HG03039 (cell line): ENCODE data around the gene BMERB1.
"Not testable (repeated sequence)": the region's sequence is repeated elsewhere in the genome, so short reads cannot be mapped to it uniquely, and the experiment has no call there.

Source experiments
- ATAC-seq: cut with Tn5 transposase; IDR thresholded peaks from one replicate; pipeline ENCODE4 v1.9.1; 2021; ENCODE audit warnings: mild to moderate bottlenecking, moderate library complexity; ENCODE audit not compliant: unreplicated experiment

Gene BMERB1

DNA sequence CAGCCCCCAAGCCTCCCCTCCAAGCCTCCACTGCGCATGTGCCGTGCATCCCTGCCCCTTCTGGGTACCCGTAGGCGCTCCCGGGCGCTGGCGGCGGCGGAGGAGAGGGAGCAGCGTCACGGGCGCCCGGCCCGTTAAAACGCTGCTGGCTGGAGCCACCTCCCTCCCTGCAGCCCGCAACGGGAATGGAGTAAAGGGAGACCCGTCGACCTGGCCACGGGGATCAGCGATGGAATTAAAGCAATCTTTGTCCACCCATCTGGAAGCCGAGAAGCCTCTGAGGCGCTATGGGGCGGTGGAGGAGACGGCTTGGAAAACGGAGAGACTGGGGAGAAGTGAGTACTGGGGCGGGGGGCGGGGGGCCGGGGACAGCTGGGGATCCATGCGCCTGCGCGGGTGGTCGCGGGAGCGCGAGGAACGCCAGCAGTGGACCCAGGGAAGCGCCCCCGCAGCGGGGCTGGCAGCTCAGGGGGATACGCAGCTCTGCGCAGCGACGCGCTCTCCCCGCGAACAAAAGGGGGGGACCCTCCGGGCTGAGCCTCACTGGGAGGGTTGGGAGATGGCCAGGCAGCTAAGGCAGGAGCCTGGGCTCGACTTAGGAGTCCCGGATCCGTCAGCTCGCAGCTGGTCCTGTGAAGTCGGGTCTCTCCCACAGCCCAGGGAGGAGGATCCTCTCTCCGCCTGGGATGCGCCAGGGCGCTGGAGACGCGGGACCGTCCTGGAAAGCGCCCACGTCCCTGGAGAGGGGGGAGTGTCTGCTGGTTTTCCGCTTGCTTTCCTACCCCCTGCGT, at the start of gene BMERB1:
BMERB1 (plus strand) TSS at position 164 of the 791 bp plus-strand sequence; CDS start at position 230, 66 bp downstream.
- ATAC-seq = no peak

DNA sequence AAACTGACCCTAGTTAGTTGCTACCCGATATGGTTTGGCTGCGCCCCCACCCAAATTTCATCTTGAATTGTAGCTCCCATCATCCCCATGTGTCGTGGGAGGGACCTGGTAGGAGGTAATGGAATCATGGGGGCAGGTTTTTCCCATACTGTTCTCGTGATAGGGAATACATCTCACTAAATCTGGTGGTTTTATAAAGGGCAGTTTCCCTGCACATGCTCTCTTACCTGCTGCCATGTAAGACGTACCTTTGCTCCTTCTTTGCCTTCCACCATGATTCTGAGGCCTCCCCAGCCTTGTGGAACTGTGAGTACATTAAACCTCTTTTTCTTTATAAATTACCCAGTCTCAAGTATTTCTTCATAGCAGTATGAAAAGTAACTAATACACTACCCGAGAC, 46.3 kb upstream of the BMERB1 start:
- not testable (repeated sequence) for ATAC-seq

DNA sequence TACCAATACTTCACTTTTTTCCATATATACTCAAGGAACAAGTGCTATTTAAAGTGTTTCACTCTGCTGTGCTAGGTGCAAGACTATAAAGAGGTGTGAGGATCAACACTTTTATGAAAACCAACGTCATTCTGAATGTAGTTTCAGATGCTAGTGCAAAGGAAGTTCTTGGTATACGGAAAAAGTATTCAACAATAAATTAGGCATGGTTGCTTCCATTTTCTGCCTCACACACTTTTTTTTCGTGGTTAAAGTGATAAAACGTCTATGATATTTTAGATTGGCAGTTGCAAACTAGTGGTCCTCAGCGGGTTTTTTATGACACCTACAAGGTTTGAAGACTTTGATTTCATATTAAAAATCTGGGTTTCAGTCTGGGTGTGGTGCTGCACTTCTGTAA, 44.5 kb upstream of the BMERB1 start:
- ATAC-seq = not testable (repeated sequence)

DNA sequence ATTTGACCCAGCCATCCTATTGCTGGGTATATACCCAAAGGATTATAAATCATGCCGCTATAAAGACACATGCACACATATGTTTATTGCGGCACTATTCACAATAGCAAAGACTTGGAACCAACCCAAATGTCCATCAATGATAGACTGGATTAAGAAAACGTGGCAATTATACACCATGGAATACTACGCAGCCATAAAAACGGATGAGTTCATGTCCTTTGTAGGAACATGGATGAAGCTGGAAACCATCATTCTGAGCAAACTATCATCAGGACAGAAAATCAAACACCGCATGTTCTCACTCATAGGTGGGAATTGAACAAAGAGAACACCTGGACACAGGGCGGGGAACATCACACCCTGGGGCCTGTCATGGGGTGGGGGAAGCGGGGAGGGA, 41.4 kb upstream of the BMERB1 start:
- not testable (repeated sequence) for ATAC-seq

DNA sequence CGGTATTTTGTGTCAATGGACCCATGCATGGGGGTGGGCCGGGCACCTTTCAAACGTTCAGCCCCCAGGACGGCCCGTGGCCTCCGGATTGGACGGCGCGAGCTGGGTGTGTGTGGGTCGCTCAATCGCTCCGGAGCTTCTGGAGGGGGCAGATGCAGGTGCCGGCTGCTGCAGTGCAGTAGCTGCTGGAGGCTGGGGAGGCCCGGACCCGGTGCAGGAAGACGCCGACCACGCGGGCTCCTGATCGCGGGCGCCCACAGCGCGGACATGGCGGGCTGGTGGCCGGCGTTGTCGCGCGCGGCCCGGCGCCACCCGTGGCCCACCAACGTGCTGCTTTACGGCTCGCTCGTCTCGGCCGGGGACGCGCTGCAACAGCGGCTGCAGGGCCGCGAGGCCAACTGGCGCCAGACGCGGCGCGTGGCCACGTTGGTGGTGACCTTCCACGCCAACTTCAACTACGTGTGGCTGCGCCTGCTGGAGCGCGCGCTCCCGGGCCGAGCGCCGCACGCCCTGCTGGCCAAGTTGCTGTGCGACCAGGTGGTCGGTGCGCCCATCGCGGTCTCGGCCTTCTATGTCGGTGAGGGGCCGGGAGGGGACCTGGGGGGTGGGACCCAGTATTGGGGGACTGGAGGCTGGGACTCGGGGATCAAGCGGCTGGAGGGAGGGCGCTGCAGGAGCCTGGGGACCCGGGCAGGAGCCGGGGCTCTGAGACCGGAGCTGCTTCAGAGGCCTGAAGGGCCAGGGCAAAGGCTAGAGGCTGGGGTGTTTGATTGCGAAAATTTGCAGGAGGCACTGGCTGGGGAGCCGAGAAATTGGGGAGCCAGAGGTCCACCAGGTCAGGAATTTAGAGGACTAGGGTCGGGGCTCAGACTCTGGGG, 38.5 kb upstream of the BMERB1 start, which contains the start of gene MPV17L:
MPV17L (plus strand) TSS at position 124 of the 878 bp plus-strand sequence; CDS start at position 268, 144 bp downstream.
- ATAC-seq = not testable (repeated sequence)

DNA sequence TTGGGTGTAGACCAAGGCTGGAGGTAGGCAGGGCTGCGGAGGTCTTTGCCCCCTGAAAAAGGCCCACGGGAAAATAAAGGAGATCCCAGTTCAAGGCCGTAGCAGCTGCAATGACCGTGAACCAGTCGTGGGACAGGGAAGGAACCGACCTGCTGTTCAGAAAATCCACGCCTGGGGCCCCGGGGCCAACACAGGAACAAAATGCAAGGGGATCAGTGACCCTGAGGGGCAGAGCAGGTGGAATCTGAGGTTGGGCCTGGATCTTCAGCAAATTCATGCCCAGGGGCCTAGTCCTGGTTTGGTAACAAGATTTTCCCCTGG, 37.9 kb upstream of the BMERB1 start:
- ATAC-seq = not testable (repeated sequence)

DNA sequence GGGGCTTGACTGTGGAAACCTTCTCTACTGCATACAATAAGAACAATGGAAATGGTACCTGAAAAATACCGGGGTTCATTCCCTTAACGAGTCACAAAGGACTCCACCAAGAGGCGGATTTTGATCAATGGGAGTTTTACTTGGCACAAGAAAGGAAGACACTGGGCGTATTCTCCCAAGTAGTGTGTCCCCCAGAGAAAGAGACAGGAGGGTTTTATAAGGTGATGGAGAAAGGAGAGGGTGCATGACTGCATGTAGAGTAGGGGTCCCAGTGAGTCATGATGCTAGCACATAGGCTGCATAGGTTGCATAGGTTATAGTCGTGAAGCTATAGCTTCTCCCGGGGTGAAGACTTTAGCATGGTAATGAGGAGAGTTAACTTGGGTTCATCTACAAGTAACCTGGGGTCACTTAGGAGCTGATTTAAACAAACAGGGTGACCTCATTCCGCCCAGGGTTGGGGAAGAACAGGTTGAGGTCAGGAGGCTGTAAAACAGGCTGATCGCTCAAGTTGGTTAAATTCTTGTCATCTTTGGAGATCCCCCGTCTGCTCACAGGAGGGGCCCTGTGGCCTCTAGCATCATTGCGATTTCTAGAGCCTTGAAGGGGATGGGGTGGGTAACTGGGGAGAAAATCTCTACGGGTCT, 37.3 kb upstream of the BMERB1 start:
- no peak for ATAC-seq

DNA sequence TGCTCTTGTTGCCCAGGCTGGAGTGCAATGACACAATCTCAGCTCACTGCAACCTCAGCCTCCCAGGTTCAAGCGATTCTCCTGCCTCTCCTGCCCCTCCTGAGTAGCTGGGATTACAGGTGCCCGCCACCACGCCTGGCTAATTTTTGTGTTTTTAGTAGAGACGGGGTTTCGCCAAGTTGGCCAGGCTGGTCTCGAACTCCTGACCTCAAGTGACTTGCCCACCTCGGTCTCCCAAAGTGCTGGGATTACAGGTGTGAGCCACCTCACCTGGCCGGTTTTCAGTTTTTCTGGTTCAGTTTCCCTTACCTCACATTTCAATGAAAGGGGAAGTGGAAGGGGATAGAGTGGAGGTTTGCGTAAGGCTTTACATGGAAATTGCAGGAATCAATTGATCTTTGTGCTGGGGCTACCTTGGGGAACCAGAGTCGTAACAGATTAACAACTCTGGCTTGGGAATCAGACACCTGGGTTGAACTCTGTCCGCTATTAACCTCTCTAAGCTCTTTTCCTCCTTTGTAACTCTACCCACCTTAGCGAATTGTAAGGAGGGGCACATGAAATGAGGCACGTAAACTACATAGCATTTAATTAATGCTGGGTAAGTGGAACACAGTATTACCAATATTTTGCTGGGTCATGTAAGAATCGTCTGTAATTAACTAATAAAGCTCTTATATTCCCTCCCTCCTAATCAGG, 35.6 kb upstream of the BMERB1 start:
- ATAC-seq = no peak

DNA sequence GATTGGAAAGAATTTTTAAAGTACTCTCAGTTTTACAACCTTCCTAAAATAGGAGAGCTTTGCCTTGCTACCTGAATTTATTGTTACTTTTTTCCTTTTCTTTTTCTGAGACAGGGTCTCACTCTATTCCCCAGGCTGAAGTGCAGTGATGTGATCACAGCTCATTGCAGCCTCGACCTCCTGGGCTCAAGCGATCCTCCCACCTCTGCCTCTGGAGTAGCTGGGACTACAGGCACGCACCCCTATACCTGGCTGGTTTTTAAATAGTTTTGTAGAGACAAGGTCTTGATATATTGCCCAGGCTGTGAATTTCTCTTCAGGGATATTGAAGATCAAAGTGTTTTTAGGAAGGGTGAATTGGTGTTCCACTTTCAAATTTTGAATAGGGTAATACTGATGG, 35.1 kb upstream of the BMERB1 start:
- no peak for ATAC-seq

DNA sequence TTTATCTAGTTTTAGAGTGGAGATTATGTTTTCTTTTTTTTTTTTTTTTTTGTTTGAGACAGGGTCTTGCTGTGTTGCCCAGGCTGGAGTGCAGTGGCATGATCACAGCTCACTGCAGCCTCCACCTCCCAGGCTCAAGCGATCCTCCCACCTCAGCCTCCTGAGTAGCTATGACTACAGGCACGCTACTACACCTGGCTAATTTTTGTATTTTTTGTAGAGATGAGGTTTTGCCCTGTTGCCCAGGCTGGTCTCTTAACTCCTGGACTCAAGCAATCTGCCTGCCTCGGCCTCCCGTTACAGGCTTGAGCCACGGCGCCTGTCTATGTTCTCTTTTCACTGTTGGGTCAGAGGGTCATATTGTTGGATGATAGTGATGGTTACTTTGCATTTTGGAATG, 34.1 kb upstream of the BMERB1 start:
- not testable (repeated sequence) for ATAC-seq

DNA sequence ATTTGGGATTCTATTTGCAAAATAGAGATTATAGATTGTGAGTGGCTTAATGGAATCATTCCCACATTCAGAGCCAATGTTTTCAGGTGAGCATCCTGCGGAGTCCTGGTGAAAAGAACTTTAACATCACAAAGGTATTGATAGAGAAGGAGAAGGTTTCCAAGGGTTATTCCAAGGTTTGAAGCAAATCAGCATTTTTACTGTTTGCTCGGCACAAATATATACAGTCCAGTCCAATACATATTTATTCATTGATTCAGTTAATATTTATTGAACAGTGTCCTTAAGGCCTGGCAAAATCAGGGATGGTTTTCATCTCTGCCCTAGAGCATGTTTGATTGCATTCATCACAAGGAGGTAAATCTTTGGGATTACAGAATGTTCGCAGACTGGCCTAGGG, 32.4 kb upstream of the BMERB1 start:
- ATAC-seq = no peak

DNA sequence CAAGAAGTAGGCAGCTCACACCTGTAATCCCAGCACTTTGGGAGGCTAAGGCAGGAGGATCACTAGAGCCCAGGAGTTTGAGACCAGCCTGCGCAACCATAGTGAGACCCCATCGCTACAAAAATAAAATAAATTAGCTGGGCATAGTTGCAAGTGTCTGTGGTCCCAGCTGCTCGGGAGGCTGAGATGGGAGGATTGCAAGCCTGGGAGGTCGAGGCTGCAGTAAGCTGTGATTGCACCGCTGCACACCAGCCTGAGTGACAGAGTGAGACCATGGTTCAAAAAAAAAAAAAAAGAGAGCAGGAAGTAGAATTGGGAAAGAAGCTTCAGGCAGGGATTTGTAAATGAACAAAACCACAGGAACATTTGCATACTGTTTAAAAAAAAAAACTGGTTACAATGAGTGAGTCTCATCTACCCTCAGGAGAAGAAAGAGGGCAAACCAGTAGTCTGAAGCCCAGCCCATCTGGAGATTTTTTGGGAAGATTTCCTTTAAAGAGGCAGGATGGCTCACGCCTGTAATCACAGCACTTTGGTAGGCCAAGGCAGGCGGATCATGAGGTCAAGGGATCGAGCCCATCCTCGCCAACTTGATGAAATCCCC, 30.9 kb upstream of the BMERB1 start:
- ATAC-seq = no peak

DNA sequence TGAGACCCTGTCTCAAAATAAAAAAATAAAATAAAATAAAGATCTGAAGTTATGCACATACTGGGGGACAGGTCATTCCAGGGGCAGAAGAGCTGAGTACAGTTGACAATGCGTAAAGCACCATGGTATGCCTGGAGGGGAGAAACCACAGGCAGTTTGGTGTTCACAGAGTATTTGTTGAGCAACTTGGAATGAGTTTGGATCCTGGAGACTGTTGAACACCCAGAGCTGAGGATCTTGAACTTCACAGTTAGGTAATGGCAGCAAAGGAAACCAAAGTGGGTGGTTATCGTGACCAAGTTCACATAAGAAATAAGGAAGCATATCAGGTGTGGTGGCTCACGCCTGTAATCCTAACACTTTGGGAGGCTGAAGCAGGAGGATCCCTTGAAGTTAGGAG, 30.3 kb upstream of the BMERB1 start:
- ATAC-seq = not testable (repeated sequence)

DNA sequence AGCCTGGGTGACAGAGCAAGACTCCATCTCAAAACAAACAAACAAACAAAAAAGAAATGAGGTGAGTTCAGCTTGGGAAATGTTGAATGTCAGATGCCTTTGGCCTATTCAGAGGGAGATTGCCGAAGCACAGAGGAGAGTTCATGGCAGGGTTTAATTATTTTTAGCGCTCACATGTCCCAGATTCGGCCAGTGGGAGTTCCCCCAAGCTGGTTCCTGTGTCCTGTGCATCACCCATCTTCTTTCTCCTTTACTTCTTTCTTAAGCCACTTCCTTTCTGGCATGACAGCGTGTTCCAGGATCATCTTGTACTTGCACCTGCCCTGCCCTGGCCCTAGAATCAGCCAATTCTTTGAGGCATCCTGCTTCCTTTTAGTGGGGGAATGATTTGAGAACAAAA, 29.6 kb upstream of the BMERB1 start:
- no peak for ATAC-seq

DNA sequence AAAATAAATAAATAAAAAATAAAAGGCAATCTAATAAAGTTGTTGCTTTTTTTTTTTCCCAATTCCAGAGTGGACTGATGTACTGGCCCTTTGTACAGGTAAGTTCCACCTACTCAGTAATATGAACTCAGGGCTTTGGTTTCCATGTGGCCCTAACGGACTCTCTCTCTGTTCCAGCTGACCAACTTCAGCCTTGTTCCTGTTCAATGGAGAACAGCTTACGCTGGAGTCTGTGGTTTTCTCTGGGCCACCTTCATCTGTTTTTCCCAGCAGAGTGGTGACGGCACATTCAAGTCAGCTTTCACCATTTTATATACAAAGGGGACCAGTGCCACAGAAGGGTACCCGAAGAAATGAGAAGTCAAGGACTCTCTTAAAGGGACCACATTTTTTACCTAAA, 26.6 kb upstream of the BMERB1 start:
- not testable (repeated sequence) for ATAC-seq

DNA sequence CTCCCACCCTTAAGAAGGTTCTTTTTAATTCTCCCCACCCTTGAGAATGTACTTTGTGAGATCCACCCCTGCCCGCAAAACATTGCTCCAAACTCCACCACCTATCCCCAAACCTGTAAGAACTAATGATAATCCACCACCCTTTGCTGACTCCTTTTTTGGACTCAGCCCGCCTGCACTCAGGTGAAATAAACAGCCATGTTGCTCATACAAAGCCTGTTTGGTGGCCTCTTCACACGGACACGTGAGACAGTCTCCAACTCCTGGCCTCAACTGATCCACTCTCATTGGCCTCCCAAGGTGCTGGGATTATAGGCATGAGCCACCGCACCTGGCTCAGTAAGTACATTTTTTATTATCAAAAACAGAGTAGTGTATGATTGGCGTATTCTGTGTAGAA, 24.9 kb upstream of the BMERB1 start:
- not testable (repeated sequence) for ATAC-seq

DNA sequence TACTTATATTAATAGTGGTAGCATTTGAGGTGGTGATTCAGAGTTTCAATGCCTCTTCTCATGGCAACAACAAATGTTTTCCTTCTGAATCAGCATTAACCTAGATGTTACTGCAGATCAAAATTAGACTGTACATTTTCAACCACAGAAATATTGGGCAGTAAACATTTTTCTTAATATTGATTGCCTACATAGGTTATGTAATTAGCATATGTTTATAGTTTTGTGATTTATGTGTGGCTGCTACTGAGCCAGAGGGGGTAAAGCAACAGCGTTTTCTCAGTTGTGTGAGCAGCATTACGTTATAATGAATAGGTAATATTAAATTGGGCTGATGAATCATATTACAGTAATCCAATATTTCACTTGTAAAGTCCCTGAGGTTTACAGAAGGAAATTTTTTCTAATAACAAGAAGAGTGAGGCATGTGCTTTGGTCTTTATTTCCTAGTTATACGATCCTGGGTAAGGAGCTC, 18.8 kb upstream of the BMERB1 start:
- ATAC-seq = no peak

DNA sequence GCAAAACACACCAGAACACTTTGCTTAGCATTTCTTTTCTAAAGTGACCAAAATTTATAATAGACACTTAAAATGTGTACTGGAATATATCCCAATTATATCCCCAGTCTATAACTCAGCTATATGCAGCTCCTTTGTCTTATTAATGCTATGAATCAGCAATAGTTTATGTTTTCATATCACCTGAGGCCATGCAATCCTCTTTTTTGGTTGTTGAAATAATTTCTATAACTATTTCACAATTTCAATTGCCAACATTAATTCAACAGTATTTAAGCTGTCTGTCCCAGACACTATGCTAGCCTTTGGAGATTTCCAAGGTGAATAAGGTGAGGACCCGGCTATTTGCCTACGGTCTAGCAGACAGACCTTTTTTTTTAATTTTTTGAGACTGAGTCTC, 17.2 kb upstream of the BMERB1 start:
- no peak for ATAC-seq

DNA sequence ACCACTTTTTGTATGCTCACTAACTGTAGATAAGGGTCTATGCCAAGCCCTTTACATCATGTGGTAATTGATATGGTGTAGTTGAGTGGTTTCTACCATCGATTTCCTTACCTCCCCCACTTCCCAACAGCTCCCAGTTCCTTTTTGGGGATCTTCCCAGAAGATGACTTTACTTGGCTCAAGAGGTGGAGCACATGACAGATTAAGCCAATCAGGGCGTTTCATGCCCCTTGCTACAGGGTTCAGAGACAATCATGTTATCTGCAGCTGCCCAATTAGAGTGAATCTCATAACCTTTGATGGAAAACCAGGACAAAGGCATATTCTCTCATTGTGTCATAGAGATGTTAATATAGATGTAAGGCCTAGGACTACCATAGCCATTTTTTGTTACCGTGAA, 16.2 kb upstream of the BMERB1 start:
- ATAC-seq = no peak

DNA sequence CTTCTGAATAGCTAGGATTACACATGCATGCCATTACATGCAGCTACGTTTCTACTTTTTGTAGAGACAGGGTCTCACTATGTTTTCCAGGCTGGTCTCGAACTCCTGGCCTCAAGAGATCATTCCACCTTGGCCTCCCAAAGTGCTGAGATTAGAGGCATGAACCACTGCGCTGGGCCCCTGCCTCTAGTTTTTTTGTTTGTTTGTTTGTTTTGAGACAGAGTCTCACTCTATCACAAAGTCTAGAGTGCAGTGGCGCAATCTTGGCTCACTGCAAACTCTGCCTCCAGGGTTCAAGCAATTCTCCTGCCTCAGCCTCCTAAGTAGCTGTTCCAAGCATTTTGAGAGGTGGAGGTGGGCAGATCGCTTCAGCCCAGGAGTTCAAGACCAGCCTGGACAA, 12.7 kb upstream of the BMERB1 start:
- ATAC-seq = not testable (repeated sequence)
